ENCODE measurements around the gene LAMTOR3. TPM values are rescaled to one million over a fixed set of nuclear protein-coding genes. Genes with fewer than 3 reads are reported as not detected.
"Not testable (repeated sequence)": the region's sequence is repeated elsewhere in the genome, so short reads cannot be mapped to it uniquely, and the experiment has no call there.

Gene LAMTOR3
- total and polyA plus RNA-seq, 12 donors: 29.0 to 37.4 (median 33.9) TPM

DNA sequence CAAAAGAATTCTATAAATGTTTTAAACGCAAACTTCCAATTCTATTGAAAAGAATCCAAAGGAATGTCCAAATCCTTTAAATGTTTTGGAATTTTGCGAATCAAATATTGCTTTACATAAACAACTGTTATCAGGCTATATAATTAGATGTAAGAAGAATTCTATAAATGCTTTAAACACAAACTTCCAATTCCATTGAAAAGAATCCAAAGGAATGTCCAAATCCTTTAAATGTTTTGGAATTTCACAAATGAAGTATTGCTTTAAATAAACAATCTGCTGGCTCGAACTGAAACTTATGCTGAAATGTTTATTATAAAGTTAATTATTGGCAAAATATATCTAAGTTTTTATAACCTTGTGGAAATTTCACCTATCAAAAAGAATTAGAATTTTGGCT, 61.5 kb downstream of the LAMTOR3 start:
- TF ChIP-seq, protein P1, sequence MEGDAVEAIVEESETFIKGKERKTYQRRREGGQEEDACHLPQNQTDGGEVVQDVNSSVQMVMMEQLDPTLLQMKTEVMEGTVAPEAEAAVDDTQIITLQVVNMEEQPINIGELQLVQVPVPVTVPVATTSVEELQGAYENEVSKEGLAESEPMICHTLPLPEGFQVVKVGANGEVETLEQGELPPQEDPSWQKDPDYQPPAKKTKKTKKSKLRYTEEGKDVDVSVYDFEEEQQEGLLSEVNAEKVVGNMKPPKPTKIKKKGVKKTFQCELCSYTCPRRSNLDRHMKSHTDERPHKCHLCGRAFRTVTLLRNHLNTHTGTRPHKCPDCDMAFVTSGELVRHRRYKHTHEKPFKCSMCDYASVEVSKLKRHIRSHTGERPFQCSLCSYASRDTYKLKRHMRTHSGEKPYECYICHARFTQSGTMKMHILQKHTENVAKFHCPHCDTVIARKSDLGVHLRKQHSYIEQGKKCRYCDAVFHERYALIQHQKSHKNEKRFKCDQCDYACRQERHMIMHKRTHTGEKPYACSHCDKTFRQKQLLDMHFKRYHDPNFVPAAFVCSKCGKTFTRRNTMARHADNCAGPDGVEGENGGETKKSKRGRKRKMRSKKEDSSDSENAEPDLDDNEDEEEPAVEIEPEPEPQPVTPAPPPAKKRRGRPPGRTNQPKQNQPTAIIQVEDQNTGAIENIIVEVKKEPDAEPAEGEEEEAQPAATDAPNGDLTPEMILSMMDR (IDR thresholded peaks at IDR 0.05): no peak
- Histone ChIP-seq H3K27me3 (no peaks in the 10 kb centered on the region), H3K36me3 (peaks cover 0 to 22% (median 0%) of the 10 kb centered on the region in 9 donors), H3K4me3 (no peak overlapping the region), H3K4me1 (no peaks in the 10 kb centered on the region), H3K27ac (no peak overlapping the region), H3K9me3 (no peaks in the 10 kb centered on the region)
- no peak for ATAC-seq
- no peak for DNase-seq
- intact Hi-C loops (cut with DNase I): no loop called here
- WGBS, 2 donors: 76 to 85% methylated on average over 3 of the region's 3 CpGs

DNA sequence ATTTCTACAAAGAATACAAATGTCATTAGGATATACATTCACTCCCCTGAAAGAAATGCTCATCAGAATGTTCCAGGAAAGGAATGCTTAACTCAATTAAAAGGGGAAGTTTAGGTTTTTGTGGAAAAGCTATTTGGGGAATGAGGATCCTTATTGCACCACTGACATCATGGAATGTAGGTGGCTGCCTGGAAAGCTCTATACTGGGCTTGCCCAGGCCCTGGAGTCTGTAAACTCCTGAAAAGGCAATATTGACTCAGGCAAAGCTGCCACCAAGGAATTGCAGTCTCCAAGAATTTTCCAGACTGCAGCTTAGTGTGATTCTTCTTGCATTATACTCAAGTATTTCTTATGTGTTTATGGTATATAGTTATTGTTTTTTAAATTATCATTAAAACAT, 61.9 kb downstream of the LAMTOR3 start:
- ATAC-seq: no peak

DNA sequence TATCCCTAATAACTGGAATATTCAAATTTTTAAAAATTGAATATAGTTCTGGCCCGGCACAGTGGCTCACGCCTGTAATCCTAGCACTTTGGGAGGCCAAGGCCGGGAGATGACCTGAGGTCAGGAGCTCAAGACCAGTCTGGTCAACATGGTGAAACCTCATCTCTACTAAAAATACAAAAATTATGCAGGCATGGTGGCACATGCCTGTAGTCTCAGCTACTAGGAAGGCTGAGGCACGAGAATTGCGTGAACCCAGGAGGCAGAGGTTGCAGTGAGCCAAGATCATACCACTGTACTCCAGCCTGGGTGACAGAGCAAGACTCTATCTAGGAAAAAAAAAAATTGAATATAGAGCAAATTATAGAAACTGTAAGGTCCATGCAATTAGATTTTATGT, 64.2 kb downstream of the LAMTOR3 start:
- H3K4me1 ChIP-seq; H3K27ac ChIP-seq; H3K27me3 ChIP-seq; H3K9me3 ChIP-seq; intact Hi-C loops (cut with DNase I); H3K36me3 ChIP-seq; H3K4me3 ChIP-seq; ATAC-seq; DNase-seq: not testable (repeated sequence)
- 81 to 87% methylated on average over 5 of the region's 5 CpGs for WGBS, 2 donors

More for the DNA sequence above, 61.9 kb downstream of the LAMTOR3 start:
- TF ChIP-seq, protein P1 (IDR thresholded peaks at IDR 0.05): no peak
- Histone ChIP-seq H3K4me1 (no peaks in the 10 kb centered on the region), H3K4me3 (no peak overlapping the region), H3K36me3 (peaks cover 0 to 18% (median 0%) of the 10 kb centered on the region in 9 donors), H3K27me3 (no peaks in the 10 kb centered on the region), H3K27ac (no peak overlapping the region), H3K9me3 (no peaks in the 10 kb centered on the region)
- no peak for DNase-seq
- intact Hi-C loops (cut with DNase I): no loop called here

DNA sequence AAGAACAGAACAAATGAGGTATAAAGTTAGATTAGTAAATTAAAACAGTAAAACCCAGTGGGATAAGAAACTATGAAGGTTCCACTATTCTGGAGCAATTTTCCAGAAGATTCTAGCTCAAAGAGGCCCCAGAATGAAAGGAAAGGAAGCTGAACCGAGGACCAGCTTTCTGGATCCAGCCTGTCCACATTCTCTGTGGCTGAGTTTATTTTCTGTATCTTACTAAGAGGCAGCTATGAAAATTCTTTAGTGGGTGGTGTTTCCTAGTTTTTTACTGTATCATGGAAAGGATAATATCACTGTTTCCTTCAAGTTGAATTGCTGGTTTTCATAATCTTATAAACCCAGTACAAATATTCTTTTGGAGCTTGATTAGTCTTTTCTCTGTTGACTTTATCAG, 65.8 kb downstream of the LAMTOR3 start:
- DNase-seq (no peak), ATAC-seq (peak in 1 of 8 donors; percentile 14)
- WGBS, 2 donors: 49 to 50% methylated on average over 1 of the region's 1 CpG
- no peaks in the 10 kb centered on the region for H3K36me3 ChIP-seq
- no peaks in the 10 kb centered on the region for H3K27me3 ChIP-seq
- H3K27ac ChIP-seq: no peak overlapping the region
- intact Hi-C loops (cut with DNase I): no loop called here
- H3K4me1 ChIP-seq: peaks cover 0 to 16% (median 0%) of the 10 kb centered on the region in 9 donors
- H3K4me3 ChIP-seq: no peak overlapping the region
- TF ChIP-seq, protein P1 (IDR thresholded peaks at IDR 0.05): no peak
- H3K9me3 ChIP-seq: no peaks in the 10 kb centered on the region

Other genes with a start within 250 kb of the LAMTOR3 start
- 1 to 10 TPM in 8 of 10 donors, under 1 TPM in 2; 0.68 to 9.3 (median 1.6) TPM for gene C4orf54, start 236.6 kb downstream of the LAMTOR3 start, total RNA-seq
- gene C4orf54, start 236.6 kb downstream of the LAMTOR3 start, polyA plus RNA-seq: 10 to 100 TPM in 1 of 2 donors, under 1 TPM in 1; 0.80 to 14.4 TPM
- gene DAPP1, start 77.6 kb downstream of the LAMTOR3 start, total RNA-seq: 1 to 10 TPM in 2 of 10 donors, under 1 TPM in 7, not detected in 1; 0.16 to 5.4 (median 0.72) TPM
- under 1 TPM; 0.16 to 0.22 TPM for gene DAPP1, start 77.6 kb downstream of the LAMTOR3 start, polyA plus RNA-seq
- gene DNAJB14, start 52.2 kb upstream of the LAMTOR3 start, total RNA-seq: 10 to 100 TPM; 11.7 to 25.9 (median 20.8) TPM
- gene DNAJB14, start 52.2 kb upstream of the LAMTOR3 start, polyA plus RNA-seq: 1 to 10 TPM; 4.7 to 8.5 TPM
- 100 to 1,000 TPM in 1 of 10 donors, 10 to 100 TPM in 9; 37.1 to 106 (median 49.4) TPM for gene H2AZ1, start 55.8 kb upstream of the LAMTOR3 start, total RNA-seq
- 100 to 1,000 TPM in 1 of 2 donors, 10 to 100 TPM in 1; 34.8 to 211 TPM for gene H2AZ1, start 55.8 kb upstream of the LAMTOR3 start, polyA plus RNA-seq